PC-9 (cell line): ENCODE data around the gene ALB. TPM values are rescaled to one million over a fixed set of nuclear protein-coding genes. Genes with fewer than 3 reads are reported as not detected.

Experiments
- BruUV-seq: library from RNA; stranded (reverse); fragments of 400-500 nt; replicated peaks from 2 replicates; lab custom pipeline; 2021; lab: Mats Ljungman, UMichigan
- CTCF ChIA-PET: fragments of 300-600 bp; sonication (Branson Sonifier 250); formaldehyde crosslinking; loops from one replicate; lab custom pipeline; 2022; ENCODE audit warnings: antibody characterized with exemption; lab: Charles Lee
- POLR2A ChIA-PET: fragments of 300-600 bp; sonication (Branson Sonifier 250); formaldehyde crosslinking; loops from one replicate; lab custom pipeline; 2022; ENCODE audit warnings: antibody characterized with exemption; ENCODE audit not compliant: unreplicated experiment; lab: Charles Lee
- DNase-seq, 2 experiments: peaks; one replicate each; pipeline versions ENCODE4 v3.0.0 to v3.0.0-alpha.2; 2015 to 2022; ENCODE audit warnings: mixed read lengths in 1 of 2
- H2AFZ ChIP-seq: fragments of 200-600 bp; sonication (generic); 2 replicates; pipeline ENCODE4 v1.8.1; 2017; ENCODE audit warnings: antibody characterized with exemption
- H3F3A ChIP-seq: fragments of 200-600 bp; sonication (generic); 2 replicates; pipeline ENCODE4 v1.8.1; 2017; ENCODE audit warnings: antibody characterized with exemption, mild to moderate bottlenecking, low read depth; ENCODE audit not compliant: insufficient read depth
- H3K27ac ChIP-seq: fragments of 200-600 bp; sonication (generic); 2 replicates; pipeline ENCODE4 v1.6.1; 2016; ENCODE audit warnings: mixed run types
- H3K27me3 ChIP-seq: fragments of 200-600 bp; sonication (generic); 2 replicates; pipeline ENCODE4 v1.6.1; 2016; ENCODE audit warnings: low read depth, mixed run types; ENCODE audit not compliant: insufficient read depth
- H3K36me3 ChIP-seq: fragments of 200-600 bp; sonication (generic); 2 replicates; pipeline ENCODE4 v1.6.1; 2016; ENCODE audit warnings: low read depth, mixed run types
- H3K4me1 ChIP-seq: fragments of 200-600 bp; sonication (generic); replicated peaks from 2 replicates; pipeline ENCODE4 v1.6.1; 2016; ENCODE audit warnings: mixed run types; ENCODE audit not compliant: insufficient read depth
- H3K4me2 ChIP-seq: fragments of 200-600 bp; sonication (generic); 2 replicates; pipeline ENCODE4 v1.6.1; 2017; ENCODE audit warnings: mixed run types
- H3K4me3 ChIP-seq: fragments of 200-600 bp; sonication (generic); 2 replicates; pipeline ENCODE4 v1.6.1; 2016; ENCODE audit warnings: mixed run types
- H3K79me2 ChIP-seq: fragments of 200-600 bp; sonication (generic); 2 replicates; pipeline ENCODE4 v1.6.1; 2017; ENCODE audit warnings: low read depth, mixed run types
- H3K9me2 ChIP-seq: fragments of 200-600 bp; sonication (generic); 2 replicates; pipeline ENCODE4 v1.8.1; 2017; ENCODE audit warnings: mild to moderate bottlenecking; ENCODE audit not compliant: insufficient read depth
- H3K9me3 ChIP-seq: fragments of 200-600 bp; sonication (generic); 2 replicates; pipeline ENCODE4 v1.8.1; 2016; ENCODE audit warnings: low read depth; ENCODE audit not compliant: insufficient read depth
- H4K20me1 ChIP-seq: fragments of 200-600 bp; sonication (generic); 2 replicates; pipeline ENCODE4 v1.8.1; 2017; ENCODE audit not compliant: insufficient read depth
- EZH2 ChIP-seq: fragments of 200-600 bp; sonication (generic); IDR thresholded peaks from 2 replicates; pipeline ENCODE4 v1.8.0; 2017; ENCODE audit warnings: antibody characterized with exemption, low read depth
- intact Hi-C: fragments of 100-400 bp; cut with micrococcal nuclease; formaldehyde crosslinking; loops from one replicate; pipeline ENCODE4 v1.10.0; 2022; ENCODE audit not compliant: unreplicated experiment
- total RNA-seq: library from RNA; stranded (reverse); gene quantifications from 2 replicates; pipeline ENCODE4 v1.2.3, GENCODE V29; 2021
- TF ChIP-seq, protein P1 (sequence below): fragments of 200-600 bp; sonication (generic); conservative IDR thresholded peaks from 2 replicates; pipeline ENCODE4 v1.6.1; 2017; ENCODE audit warnings: mixed run types, antibody characterized with exemption, mild to moderate bottlenecking, moderate library complexity

Gene ALB
- total RNA-seq, 1 experiment from 2014 or later, result not detected

DNA sequence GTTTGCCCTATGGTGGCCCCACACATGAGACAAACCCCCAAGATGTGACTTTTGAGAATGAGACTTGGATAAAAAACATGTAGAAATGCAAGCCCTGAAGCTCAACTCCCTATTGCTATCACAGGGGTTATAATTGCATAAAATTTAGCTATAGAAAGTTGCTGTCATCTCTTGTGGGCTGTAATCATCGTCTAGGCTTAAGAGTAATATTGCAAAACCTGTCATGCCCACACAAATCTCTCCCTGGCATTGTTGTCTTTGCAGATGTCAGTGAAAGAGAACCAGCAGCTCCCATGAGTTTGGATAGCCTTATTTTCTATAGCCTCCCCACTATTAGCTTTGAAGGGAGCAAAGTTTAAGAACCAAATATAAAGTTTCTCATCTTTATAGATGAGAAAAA, 14.6 kb downstream of the ALB start:
- Histone ChIP-seq H2AFZ (no peak overlapping the region), H3K9me3 (no peaks in the 10 kb centered on the region), H3K27me3 (no peaks in the 10 kb centered on the region), H3K4me3 (no peak overlapping the region), H4K20me1 (no peaks in the 10 kb centered on the region), H3K4me2 (no peak overlapping the region), H3K4me1 (no peaks in the 10 kb centered on the region), H3K27ac (no peak overlapping the region), H3F3A (no peaks in the 10 kb centered on the region), H3K9me2 (no peaks in the 10 kb centered on the region), H3K36me3 (no peaks in the 10 kb centered on the region), H3K79me2 (no peaks in the 10 kb centered on the region)
- BruUV-seq, result no TSS peak
- ChIA-PET CTCF (no interaction called here), POLR2A (no interaction called here)
- TF ChIP-seq, protein P1, sequence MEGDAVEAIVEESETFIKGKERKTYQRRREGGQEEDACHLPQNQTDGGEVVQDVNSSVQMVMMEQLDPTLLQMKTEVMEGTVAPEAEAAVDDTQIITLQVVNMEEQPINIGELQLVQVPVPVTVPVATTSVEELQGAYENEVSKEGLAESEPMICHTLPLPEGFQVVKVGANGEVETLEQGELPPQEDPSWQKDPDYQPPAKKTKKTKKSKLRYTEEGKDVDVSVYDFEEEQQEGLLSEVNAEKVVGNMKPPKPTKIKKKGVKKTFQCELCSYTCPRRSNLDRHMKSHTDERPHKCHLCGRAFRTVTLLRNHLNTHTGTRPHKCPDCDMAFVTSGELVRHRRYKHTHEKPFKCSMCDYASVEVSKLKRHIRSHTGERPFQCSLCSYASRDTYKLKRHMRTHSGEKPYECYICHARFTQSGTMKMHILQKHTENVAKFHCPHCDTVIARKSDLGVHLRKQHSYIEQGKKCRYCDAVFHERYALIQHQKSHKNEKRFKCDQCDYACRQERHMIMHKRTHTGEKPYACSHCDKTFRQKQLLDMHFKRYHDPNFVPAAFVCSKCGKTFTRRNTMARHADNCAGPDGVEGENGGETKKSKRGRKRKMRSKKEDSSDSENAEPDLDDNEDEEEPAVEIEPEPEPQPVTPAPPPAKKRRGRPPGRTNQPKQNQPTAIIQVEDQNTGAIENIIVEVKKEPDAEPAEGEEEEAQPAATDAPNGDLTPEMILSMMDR, result no peak
- no peak for TF ChIP-seq EZH2
- intact Hi-C loops, result no loop called here
- no peak for DNase-seq

DNA sequence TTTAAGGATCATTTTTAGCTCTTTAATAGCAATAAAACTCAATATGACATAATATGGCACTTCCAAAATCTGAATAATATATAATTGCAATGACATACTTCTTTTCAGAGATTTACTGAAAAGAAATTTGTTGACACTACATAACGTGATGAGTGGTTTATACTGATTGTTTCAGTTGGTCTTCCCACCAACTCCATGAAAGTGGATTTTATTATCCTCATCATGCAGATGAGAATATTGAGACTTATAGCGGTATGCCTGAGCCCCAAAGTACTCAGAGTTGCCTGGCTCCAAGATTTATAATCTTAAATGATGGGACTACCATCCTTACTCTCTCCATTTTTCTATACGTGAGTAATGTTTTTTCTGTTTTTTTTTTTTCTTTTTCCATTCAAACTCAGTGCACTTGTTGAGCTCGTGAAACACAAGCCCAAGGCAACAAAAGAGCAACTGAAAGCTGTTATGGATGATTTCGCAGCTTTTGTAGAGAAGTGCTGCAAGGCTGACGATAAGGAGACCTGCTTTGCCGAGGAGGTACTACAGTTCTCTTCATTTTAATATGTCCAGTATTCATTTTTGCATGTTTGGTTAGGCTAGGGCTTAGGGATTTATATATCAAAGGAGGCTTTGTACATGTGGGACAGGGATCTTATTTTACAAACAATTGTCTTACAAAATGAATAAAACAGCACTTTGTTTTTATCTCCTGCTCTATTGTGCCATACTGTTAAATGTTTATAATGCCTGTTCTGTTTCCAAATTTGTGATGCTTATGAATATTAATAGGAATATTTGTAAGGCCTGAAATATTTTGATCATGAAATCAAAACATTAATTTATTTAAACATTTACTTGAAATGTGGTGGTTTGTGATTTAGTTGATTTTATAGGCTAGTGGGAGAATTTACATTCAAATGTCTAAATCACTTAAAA, 15.3 kb downstream of the ALB start:
- Histone ChIP-seq H3K27ac (no peak overlapping the region), H3K4me2 (no peak overlapping the region), H2AFZ (no peak overlapping the region), H3K27me3 (no peaks in the 10 kb centered on the region), H4K20me1 (no peaks in the 10 kb centered on the region), H3K36me3 (no peaks in the 10 kb centered on the region), H3K79me2 (no peaks in the 10 kb centered on the region), H3K4me3 (no peak overlapping the region), H3K4me1 (no peaks in the 10 kb centered on the region), H3F3A (no peaks in the 10 kb centered on the region), H3K9me3 (no peaks in the 10 kb centered on the region), H3K9me2 (no peaks in the 10 kb centered on the region)
- DNase-seq, result no peak
- CTCF ChIA-PET, result no interaction called here
- intact Hi-C loops, result no loop called here
- POLR2A ChIA-PET, result no interaction called here
- no TSS peak for BruUV-seq
- no peak for TF ChIP-seq EZH2
- TF ChIP-seq, protein P1, result no peak

DNA sequence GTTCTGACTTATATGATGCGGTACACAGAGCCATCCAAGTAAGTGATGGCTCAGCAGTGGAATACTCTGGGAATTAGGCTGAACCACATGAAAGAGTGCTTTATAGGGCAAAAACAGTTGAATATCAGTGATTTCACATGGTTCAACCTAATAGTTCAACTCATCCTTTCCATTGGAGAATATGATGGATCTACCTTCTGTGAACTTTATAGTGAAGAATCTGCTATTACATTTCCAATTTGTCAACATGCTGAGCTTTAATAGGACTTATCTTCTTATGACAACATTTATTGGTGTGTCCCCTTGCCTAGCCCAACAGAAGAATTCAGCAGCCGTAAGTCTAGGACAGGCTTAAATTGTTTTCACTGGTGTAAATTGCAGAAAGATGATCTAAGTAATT, 16.5 kb downstream of the ALB start:
- intact Hi-C loops, result no loop called here
- ChIA-PET CTCF (no interaction called here), POLR2A (no interaction called here)
- H3F3A ChIP-seq, result no peaks in the 10 kb centered on the region
- H3K4me2 ChIP-seq, result no peak overlapping the region
- H3K27ac ChIP-seq, result no peak overlapping the region
- DNase-seq, result no peak
- H3K9me3 ChIP-seq, result no peaks in the 10 kb centered on the region
- H3K9me2 ChIP-seq, result no peaks in the 10 kb centered on the region
- no peaks in the 10 kb centered on the region for H4K20me1 ChIP-seq
- no TSS peak for BruUV-seq
- H3K4me3 ChIP-seq, result no peak overlapping the region
- no peaks in the 10 kb centered on the region for H3K36me3 ChIP-seq
- no peak overlapping the region for H2AFZ ChIP-seq
- no peaks in the 10 kb centered on the region for H3K79me2 ChIP-seq
- no peak for TF ChIP-seq EZH2
- TF ChIP-seq, protein P1, result no peak
- no peaks in the 10 kb centered on the region for H3K27me3 ChIP-seq
- no peaks in the 10 kb centered on the region for H3K4me1 ChIP-seq
